B cell (primary cell): Measurements from ENCODE around the gene CHAT.

Source experiments
- CTCF ChIP-seq: fragments of 200-600 bp; IDR thresholded peaks from one replicate; pipeline ENCODE4 v1.8.0; 2022; ENCODE audit warnings: antibody characterized with exemption, mild to moderate bottlenecking
- EZH2 ChIP-seq: IDR thresholded peaks from 2 replicates; pipeline ENCODE4 v1.6.1; 2012; ENCODE audit warnings: borderline replicate concordance, low read depth, mild to moderate bottlenecking, moderate library complexity, low read length; ENCODE audit not compliant: insufficient read depth, poor library complexity, severe bottlenecking

GRCh38 chr10:49594594-49594993 is 19.2 kb upstream of the CHAT start:
- no peak for TF ChIP-seq EZH2
- peak; percentile 78 for TF ChIP-seq CTCF
